Measurements from ENCODE around the gene TMEM174.
"Not testable (repeated sequence)": the region's sequence is repeated elsewhere in the genome, so short reads cannot be mapped to it uniquely, and the experiment has no call there.

TMEM174 gene

GRCh38 chr5:73188764-73189531, 16.0 kb downstream of the TMEM174 start:
- in situ Hi-C loops (cut with MboI; ENCODE audit: low sequenced_read_pairs): no loop called here

- in situ Hi-C loops (cut with MboI; ENCODE audit: low sequenced_read_pairs): no loop called here
Measured at GRCh38 chr5:73189871-73190376, 16.9 kb downstream of the TMEM174 start.

- in situ Hi-C loops (cut with MboI; ENCODE audit: low sequenced_read_pairs): no loop called here
Measured at GRCh38 chr5:73192370-73192769, 19.4 kb downstream of the TMEM174 start.

GRCh38 chr5:73193592-73193991, 20.6 kb downstream of the TMEM174 start:
- in situ Hi-C loops (cut with MboI; ENCODE audit: low sequenced_read_pairs): no loop called here

GRCh38 chr5:73196201-73196600, 23.2 kb downstream of the TMEM174 start:
- in situ Hi-C loops (cut with MboI; ENCODE audit: low sequenced_read_pairs): no loop called here

- in situ Hi-C loops (cut with MboI; ENCODE audit: low sequenced_read_pairs): no loop called here
Measured at GRCh38 chr5:73197637-73198257, 24.8 kb downstream of the TMEM174 start.

- in situ Hi-C loops (cut with MboI; ENCODE audit: low sequenced_read_pairs): no loop called here
Measured at GRCh38 chr5:73198833-73199592, 26.0 kb downstream of the TMEM174 start.

- in situ Hi-C loops (cut with MboI; ENCODE audit: low sequenced_read_pairs): no loop called here
Measured at GRCh38 chr5:73199671-73200070, 26.7 kb downstream of the TMEM174 start.

- in situ Hi-C loops (cut with MboI; ENCODE audit: low sequenced_read_pairs): no loop called here
Measured at GRCh38 chr5:73201547-73202513, 28.8 kb downstream of the TMEM174 start.

- in situ Hi-C loops (cut with MboI; ENCODE audit: low sequenced_read_pairs): no loop called here
Measured at GRCh38 chr5:73204332-73204731, 31.3 kb downstream of the TMEM174 start.

GRCh38 chr5:73204733-73205132, 31.7 kb downstream of the TMEM174 start:
- in situ Hi-C loops (cut with MboI; ENCODE audit: low sequenced_read_pairs): no loop called here

- in situ Hi-C loops (cut with MboI; ENCODE audit: low sequenced_read_pairs): no loop called here
Measured at GRCh38 chr5:73205305-73205704, 32.3 kb downstream of the TMEM174 start.

GRCh38 chr5:73207239-73207638, 34.2 kb downstream of the TMEM174 start:
- in situ Hi-C loops (cut with MboI; ENCODE audit: low sequenced_read_pairs): not testable (repeated sequence)

- in situ Hi-C loops (cut with MboI; ENCODE audit: low sequenced_read_pairs): not testable (repeated sequence)
Measured at GRCh38 chr5:73209075-73209474, 36.1 kb downstream of the TMEM174 start.

- in situ Hi-C loops (cut with MboI; ENCODE audit: low sequenced_read_pairs): not testable (repeated sequence)
Measured at GRCh38 chr5:73212693-73213092, 39.7 kb downstream of the TMEM174 start.

GRCh38 chr5:73213566-73213998, 40.6 kb downstream of the TMEM174 start:
- in situ Hi-C loops (cut with MboI; ENCODE audit: low sequenced_read_pairs): no loop called here

GRCh38 chr5:73214306-73214705, 41.3 kb downstream of the TMEM174 start:
- in situ Hi-C loops (cut with MboI; ENCODE audit: low sequenced_read_pairs): no loop called here

- in situ Hi-C loops (cut with MboI; ENCODE audit: low sequenced_read_pairs): no loop called here
Measured at GRCh38 chr5:73214996-73215395, 42.0 kb downstream of the TMEM174 start.

- in situ Hi-C loops (cut with MboI; ENCODE audit: low sequenced_read_pairs): no loop called here
Measured at GRCh38 chr5:73215531-73215890, 42.5 kb downstream of the TMEM174 start.

- in situ Hi-C loops (cut with MboI; ENCODE audit: low sequenced_read_pairs): no loop called here
Measured at GRCh38 chr5:73215891-73216610, 43.1 kb downstream of the TMEM174 start.
